ENCODE results near the gene GGT5.
"Not testable (repeated sequence)": the region's sequence is repeated elsewhere in the genome, so short reads cannot be mapped to it uniquely, and the experiment has no call there.

Gene GGT5, protein sequence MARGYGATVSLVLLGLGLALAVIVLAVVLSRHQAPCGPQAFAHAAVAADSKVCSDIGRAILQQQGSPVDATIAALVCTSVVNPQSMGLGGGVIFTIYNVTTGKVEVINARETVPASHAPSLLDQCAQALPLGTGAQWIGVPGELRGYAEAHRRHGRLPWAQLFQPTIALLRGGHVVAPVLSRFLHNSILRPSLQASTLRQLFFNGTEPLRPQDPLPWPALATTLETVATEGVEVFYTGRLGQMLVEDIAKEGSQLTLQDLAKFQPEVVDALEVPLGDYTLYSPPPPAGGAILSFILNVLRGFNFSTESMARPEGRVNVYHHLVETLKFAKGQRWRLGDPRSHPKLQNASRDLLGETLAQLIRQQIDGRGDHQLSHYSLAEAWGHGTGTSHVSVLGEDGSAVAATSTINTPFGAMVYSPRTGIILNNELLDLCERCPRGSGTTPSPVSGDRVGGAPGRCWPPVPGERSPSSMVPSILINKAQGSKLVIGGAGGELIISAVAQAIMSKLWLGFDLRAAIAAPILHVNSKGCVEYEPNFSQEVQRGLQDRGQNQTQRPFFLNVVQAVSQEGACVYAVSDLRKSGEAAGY

DNA sequence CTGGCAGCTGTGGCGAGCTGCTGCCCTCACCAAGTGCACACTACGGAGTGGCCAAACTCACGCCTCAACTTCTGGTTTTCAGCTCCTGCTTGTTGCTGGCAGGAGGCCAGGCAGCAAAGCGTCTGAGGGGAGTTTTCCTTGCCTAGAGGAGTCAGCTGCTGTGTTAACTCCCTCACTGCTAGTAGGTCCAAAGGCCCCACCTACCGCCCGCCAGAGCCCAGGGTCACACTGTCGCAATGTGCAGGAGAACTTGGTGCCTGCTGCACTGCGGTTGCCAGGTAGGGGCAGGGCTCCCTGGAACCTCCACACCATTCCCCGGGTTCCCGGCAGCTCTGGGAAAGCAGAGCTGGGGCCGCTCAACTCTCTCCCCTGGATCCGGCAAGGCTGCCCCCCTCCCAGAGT is at the start of gene GGT5:
Gene GGT5 (minus strand): TSS at position 53 of the 402 bp plus-strand sequence. CDS start 357 bp downstream, outside the sequence.
- DNase-seq (ENCODE audit: low read depth in 2 of 2), result not testable (repeated sequence)

DNA sequence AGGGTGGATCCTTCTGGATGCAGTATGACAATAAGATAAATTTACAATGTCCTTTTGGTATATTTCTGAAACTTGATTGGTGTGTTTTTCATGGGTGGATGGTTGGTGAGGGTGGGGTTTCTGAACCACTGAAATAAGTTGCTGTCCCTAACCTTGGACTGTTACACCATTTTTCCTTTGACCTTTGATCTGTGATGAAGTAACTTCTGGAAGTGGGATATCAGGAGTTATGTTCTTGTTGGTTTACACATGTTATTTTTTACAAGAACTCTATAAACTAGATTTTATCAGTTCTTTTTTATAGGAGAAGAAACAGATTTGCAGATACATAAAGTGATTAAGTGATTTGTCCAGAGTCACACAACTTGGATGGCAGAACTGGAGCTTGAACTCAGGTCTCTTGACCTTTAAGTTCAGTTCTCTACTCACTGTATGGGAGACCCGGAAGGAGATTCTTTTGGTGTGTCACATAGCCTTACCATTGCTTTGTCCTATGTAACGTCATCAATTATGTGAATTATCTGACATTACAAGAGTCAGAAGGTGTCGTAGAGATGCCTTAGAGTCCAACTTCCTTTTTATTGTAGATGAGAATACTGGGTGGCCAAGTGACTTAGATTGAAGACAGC is 47.4 kb upstream of the GGT5 start:
- DNase-seq (ENCODE audit: low read depth in 2 of 2), result not testable (repeated sequence)

DNA sequence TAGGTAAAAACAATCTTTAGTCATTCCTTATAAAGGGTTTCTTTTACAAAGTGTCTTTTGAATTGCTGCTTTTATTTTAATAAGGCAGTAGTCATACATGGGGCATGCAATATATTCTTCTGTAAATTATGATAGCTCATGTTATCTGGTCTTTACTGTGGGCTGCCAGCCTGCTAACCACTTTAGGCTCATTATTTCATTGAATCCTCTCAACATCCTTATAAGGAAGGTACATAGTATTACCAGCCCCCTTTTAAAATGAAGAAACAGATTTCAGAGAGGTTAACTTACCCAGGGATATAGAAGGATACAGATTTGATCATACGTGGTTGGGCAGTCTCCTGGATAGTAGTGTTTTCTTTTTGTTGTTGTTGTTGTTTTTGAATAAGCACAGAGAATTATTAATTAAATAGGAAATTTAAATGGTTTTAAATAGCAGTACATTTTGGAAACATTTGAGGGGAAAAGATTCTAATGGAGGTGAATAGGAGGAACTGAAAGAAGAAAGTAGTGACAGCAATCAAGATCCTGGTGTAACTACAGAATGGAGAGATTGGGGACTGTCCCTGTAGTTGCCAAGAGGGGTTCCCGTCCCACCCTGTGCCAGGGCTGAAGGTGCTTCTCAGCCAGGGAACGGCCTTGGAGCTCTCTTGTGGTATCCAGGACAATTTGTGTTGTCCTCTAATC is 46.8 kb upstream of the GGT5 start:
- DNase-seq (ENCODE audit: low read depth in 2 of 2), result no peak

DNA sequence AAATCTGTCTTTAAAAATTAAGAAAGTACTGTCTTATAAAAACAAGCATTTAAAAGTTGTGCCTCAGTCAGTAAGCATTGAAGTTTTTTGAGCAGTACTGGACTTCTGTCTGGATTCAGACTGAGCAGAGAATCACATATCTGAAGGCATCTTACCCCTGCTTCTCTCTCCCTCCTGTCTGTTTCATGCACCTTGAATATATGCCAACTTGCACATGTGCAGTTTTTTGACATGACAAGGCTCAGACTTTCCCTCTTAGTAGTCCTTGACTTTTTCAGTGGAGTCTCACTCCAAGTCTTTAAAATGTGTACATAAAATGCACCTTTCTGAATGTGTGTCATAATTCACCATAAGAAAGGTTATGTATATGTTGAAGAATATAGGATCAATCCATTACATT is 45.6 kb upstream of the GGT5 start:
- no peak for DNase-seq (ENCODE audit: low read depth in 2 of 2)

DNA sequence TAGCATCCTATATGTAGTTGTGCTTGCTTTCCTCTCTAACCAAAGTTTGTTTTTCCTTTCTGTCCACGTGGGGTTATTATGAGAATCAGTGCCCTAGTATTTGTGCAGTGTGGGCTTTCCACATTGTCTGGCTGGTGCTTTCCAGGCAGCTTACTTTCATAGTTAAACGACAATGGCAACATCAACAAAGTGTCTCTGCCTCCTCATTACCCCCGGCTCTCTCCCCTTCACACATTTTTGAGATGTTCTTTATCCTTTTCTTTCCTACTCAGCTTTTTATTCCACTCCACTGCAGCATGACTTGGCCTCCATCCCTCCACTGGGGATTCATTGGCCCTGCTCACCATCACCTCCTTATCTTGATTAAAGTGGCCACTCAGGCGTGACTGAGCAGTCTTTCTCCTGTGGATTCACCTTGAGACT is 44.9 kb upstream of the GGT5 start:
- no peak for DNase-seq (ENCODE audit: low read depth in 2 of 2)

DNA sequence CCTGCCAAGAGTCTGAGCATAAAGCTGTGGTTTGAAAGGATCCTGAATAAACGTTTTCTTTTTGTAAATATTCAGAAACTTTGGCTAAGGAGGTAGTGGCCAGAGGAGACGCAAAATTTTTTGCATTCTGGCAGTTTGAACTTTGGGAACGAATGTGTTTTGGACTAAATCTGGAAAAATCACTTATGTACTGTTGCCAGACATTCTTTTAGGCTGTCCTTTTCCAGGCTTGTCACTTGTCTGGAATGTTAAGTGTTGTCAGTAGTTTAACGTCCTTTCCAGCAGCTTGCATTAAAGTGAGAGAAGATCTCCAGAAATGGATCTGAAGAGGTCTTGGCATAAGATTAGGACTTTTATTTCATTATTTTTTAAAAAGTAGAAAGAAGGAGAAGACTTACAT is 44.2 kb upstream of the GGT5 start:
- DNase-seq (ENCODE audit: low read depth in 2 of 2), result no peak

DNA sequence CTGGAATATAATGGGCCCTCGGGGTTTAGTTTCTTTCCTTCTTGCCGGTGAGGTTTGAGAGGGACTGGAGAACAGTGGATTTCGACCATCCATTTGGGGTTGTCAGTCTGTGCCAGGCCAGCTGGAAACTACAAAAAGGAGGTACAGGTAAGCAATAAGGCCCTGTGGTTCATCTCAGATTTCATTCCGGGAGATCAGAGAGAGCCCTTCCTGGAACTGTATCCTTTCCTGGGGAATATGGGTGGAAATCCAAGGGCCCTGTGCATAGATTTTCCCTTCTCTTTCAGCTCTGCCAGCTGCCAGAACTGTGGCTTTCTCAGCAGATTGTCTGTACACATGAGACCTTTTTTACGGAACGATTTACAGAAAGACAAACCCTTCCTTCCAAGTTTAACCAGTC is 42.9 kb upstream of the GGT5 start:
- not testable (repeated sequence) for DNase-seq (ENCODE audit: low read depth in 2 of 2)

DNA sequence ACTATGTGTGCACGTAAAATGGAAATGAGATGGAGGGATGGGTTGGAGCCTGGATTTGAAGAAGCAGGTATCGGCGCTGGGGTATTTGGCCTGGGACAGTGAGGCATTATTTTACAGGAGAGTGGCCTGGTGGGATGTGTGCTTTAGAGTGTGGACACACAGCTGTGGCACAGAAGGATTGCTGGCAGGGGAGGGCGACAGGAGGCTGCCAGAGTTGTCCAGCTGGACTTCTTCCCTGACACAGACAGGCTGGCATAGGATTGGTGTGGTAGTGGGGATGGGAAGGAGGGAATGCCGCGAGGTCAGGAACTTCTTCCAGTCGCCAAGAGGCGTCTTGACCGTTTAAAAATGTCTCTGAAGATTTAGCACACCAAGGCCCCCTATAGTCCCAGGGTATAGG is 42.3 kb upstream of the GGT5 start:
- DNase-seq (ENCODE audit: low read depth in 2 of 2), result not testable (repeated sequence)

DNA sequence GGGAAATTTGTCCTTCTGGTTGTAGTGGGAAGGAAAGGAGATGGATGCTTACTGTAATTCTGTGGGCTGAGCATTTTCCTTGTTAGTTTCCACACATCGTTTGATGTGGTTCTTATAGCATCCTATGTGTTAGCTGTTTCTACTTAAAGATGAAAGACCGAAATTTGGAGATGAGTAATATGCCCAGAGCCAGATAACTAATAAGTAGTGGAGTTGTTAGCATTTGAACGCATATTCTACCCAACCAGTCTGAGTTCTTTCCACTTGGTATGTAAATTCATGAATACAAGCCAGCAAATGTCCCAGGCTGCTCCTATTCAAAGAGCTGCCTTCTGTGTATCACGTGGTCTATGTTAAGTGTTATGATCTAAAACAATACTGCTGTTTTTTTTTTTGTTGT is 40.4 kb upstream of the GGT5 start:
- DNase-seq (ENCODE audit: low read depth in 2 of 2), result no peak

DNA sequence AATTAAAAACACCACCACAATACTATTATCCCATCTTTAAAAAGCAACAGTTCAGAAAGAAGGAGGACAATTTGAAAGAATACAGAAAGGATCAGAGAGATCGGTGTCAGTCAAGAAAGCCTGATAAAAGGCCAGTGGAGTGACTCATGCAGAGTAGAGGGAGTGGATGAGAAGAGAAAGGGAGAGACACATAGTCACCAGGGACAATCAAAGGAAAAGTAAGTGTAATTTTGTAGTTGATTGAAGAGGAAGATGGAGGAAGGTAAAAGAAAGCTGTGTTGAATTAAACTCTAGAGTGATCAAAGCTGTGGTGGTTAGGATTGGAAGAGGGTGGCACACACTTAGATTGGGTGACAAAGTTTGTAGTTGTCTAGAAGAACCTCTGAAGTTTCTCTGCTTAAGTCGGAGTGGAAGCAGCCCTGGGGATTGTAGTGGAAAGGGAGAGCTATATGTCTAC is 39.9 kb upstream of the GGT5 start:
- no peak for DNase-seq (ENCODE audit: low read depth in 2 of 2)

DNA sequence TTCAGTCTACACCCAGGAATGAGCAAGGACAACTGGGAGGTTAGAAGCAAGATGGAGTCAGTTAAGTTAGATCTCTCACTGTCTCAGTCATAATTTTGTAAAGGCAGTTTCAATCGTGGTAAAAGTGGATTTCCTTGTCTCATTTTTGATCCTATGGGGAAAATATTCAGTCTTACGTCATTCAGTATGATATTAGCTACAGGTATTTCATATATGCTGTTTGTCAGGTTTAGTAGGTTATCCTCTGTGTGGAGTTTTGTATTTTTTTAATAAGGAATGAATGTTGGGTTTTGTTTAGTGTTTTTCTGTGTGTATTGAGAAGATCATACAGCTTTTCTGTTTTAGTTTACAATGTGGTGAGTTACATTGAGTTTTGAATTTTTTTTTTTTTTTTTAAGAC is 37.5 kb upstream of the GGT5 start:
- DNase-seq (ENCODE audit: low read depth in 2 of 2), result no peak

DNA sequence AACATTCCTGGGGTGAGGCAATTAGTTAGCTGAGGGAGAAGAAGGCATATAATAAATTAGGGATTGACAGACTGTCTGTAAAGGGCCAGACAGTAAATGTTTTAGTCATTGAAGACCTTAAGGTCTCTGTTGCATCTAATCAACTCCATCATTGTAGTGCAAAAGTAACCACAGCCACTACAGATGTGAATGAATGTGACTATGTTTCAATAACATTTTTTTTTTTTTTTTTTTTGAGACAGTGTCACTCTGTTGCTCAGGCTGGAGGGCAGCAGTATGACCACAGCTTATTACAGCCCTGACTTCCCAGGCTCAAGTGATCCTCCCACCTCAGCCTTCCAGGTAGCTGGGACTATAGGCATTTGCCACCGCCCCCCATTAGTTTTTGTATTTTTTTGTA is 35.5 kb upstream of the GGT5 start:
- not testable (repeated sequence) for DNase-seq (ENCODE audit: low read depth in 2 of 2)

DNA sequence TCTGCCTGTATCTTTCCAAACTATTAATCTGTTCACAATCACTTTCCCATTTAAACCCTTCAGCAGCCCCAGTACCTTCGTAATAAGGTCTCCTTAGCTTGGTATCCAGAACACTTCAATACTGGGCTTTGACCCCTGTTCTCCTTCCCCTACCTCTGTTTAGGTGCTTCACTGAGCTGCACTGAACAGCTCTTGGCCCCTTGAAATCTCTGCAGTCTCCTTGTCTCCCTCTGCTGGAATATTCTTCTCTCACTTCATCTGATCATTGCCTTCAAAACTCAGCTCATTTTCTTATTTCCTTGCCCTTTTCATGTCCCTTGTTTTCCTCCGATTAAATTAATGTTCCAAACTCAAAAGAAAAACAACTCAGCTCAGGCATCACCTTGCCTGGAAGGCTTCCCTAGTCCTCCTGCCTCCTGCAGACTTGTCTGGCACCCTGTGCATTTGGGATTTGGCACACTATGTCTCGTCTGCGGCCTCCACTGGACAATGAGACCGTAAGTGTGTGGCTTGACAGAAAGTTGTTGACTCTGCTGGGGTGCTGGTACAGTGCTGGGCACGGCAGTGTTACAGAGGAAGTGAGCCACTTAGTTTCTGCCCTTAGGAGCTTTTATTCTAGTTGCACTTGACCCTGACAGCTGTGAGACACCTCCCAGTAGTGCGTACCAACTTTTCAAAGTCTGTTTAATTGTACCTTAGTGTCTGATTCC is 30.0 kb upstream of the GGT5 start:
- DNase-seq (ENCODE audit: low read depth in 2 of 2), result not testable (repeated sequence)

DNA sequence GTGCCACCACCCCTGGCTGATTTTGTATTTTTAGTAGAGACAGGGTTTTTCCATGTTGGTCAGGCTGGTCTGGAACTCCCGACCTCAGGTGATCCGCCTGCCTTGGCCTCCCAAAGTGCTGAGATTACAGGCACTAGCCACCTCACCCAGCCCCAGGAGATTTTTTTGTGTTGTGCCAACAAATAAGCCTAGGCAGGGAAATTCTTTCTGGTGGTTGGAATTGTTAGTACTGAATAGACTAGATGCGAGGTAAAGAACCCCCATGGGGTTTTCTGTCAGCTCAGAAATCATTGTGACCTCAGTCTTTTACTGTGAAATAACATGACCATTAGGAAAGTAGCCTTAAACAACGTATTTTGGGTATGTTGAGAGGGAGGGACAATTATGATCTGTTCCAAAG is 29.0 kb upstream of the GGT5 start:
- not testable (repeated sequence) for DNase-seq (ENCODE audit: low read depth in 2 of 2)

DNA sequence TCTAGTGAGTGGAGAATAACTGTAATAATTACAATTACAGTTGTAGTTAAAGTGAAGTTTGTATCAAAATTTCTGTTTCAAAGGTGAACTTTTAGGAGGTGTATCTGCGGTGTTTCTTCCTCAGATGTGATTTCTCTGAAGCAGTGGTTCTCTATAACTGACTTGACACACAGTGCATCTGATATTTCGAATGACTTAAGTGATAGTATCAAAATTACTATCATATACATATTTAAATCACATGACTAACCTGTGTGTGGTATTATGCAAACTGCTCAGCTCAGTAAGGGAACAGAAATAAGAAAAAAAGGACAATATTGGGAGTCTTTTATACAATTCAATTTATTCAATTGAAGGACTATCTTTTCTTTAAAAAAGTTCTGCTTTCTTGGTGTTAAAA is 28.1 kb upstream of the GGT5 start:
- DNase-seq (ENCODE audit: low read depth in 2 of 2), result not testable (repeated sequence)

DNA sequence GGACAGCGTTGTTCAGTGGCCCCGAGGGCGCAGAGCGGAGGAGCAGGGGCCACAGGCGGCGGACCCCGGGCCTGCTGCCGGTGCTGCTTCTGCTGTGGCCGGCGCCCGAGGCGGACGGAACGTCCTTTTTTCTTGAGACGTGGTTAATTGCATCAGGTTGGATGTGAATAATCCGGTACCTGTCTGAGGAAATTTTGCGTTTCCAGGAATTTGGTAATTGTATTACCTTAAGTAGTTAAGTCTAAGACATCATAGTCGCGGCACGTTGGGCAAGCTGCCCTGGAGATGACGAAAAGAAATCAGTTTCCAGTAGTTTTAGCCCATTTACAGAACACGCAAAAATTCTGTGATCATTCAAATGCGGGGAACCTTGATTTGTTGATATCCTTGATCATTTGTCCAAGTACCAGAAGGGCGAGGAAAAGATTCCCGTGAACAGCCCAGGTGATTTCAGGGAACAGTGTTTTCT is 26.5 kb upstream of the GGT5 start:
- no peak for DNase-seq (ENCODE audit: low read depth in 2 of 2)

DNA sequence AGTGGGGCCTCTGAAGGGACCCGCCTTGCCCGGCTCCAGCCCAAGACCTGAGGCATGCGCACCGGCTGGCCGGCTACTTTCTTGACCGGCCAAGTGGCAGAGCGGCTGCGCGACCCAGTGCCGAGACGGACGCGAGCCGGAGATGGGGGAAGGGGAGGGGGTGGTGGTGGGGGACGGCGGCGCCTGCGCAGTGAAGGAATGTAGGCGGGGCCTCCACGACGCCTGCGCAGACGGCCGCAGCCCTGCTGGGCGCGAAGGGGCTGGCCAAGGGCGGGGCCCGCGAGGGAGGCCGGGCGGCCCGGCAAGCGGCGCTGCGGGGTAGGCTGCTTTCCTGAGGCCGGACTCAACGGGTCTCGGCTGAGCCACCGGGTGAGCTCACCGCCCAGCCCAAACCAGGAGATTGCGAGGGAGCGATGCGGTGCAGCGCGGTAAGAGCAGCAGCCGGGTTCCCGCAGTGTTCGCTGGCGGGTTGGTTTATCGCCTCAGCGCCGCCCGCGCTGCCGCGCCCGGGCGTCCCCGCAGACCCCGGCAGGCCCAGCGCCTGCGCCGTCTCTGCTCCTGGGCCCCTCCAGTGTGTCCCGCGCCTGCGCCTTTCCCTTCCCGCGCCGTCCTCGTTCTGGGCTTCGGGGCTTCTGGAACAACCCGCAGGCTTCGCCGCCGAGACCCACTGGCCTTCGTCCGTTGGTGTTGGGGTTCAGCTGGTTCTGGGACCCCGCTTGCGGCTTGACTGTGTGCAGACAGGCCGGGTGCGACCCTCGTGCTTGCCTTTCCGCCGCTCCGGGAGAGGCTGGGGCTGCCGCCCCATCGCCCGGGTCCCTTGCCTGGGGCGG is 25.9 kb upstream of the GGT5 start, which contains the start of gene SPECC1L:
Gene SPECC1L (plus strand): TSS at position 276 of the 830 bp plus-strand sequence. CDS start 31,401 bp downstream, outside the sequence.
- peak; percentile 80 to 82 for DNase-seq (ENCODE audit: low read depth in 2 of 2)

DNA sequence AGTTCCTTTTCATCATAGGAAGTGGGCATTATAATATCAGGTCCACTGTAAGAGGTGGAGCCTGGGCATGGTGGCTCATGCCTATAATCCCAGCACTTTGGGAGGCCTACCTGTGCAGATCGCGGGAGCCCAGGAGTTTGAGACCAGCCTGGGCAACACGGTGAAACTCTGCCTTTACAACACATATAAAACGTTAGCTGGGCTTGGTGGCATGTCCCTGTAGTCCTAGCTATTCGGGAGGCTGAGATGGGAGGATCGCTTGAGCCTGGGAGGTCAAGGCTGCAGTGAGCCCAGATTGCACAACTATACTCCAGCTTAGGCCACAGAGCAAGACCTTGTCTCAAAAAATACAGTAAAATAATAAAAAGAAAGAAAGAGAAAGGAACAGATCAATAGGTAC is 21.6 kb upstream of the GGT5 start:
- not testable (repeated sequence) for DNase-seq (ENCODE audit: low read depth in 2 of 2)

DNA sequence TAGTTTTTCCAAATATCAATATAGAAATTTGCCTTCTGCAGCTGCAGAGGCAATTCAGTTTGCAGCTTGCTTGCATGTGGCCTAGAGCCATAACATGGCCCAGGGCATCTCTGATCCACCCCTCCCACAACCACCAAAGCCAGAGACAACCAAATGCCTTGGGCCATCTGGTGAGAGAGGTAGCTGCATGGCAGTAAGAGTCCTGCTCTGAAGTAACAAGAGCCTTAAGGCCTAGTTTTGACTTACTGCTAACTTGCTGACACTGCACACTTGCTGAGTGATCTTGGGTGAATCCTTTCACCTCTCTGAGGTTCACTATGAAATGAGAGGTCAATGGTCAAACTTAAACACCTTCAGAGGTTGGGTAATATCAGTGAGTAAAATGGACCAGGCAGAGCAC is 20.9 kb upstream of the GGT5 start:
- no peak for DNase-seq (ENCODE audit: low read depth in 2 of 2)

DNA sequence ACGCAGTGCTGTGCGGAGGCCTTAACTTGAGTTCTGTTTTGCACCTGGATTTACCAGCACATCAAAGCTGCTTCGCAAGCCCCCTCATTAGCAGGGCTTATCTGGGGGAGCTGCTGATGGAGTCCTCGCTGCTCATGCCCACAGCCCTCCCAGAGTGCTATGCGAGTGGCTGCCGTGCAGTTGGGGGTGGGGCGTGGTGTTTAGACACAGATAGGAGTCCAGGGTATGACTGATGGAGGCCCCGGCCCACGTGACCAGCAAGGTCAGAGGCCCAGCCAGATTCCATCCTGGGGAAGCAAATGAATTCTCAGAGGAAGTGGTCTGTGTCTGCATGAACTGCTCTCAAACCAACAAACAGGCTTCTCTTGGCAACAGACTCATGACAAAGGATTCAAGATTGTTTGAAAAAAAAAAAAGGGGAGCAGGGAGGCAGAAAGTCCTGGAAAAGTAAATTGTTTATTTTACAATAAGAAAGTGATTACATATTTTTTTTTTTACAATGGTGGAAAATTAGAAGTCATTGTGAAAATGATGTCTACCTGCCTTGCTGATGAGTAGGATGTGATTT is 19.5 kb upstream of the GGT5 start:
- DNase-seq (ENCODE audit: low read depth in 2 of 2), result not testable (repeated sequence)
